Measurements from ENCODE around the gene PCSK9. TPM values are rescaled to one million over a fixed set of nuclear protein-coding genes. Genes with fewer than 3 reads are reported as not detected.
A peak's percentile ranks its signal among the peaks of the same experiment; 100 is the strongest.

Gene PCSK9
- total RNA-seq, 2 donors from 2014 or later = not detected

- no peak overlapping the region for H3K27ac Mint-ChIP-seq
- ATAC-seq (no peak), DNase-seq (ENCODE audit: low spot score in 2 of 2) (peak in 1 of 2 donors; percentile 21)
- H3K36me3 Mint-ChIP-seq = peaks cover 0 to 3% of the 10 kb centered on the region in 2 donors
- no peaks in the 10 kb centered on the region for H3K9me3 Mint-ChIP-seq
Measured at GRCh38 chr1:55061706-55062321, 22.5 kb downstream of the PCSK9 start.

- peaks cover 5 to 6% of the 10 kb centered on the region in 2 donors for H3K36me3 Mint-ChIP-seq
- ATAC-seq = no peak
- H3K9me3 Mint-ChIP-seq = no peaks in the 10 kb centered on the region
- no peak for DNase-seq (ENCODE audit: low spot score in 2 of 2)
- no peak overlapping the region for H3K27ac Mint-ChIP-seq
Measured at GRCh38 chr1:55062801-55063576, 23.6 kb downstream of the PCSK9 start.

GRCh38 chr1:55063577-55063942 is 24.2 kb downstream of the PCSK9 start:
- H3K9me3 Mint-ChIP-seq = no peaks in the 10 kb centered on the region
- ATAC-seq = no peak
- H3K27ac Mint-ChIP-seq = no peak overlapping the region
- DNase-seq (ENCODE audit: low spot score in 2 of 2) = no peak
- peaks cover 6 to 8% of the 10 kb centered on the region in 2 donors for H3K36me3 Mint-ChIP-seq

- Mint-ChIP-seq H3K27ac (no peak overlapping the region), H3K36me3 (peaks cover 11 to 13% of the 10 kb centered on the region in 2 donors), H3K9me3 (no peaks in the 10 kb centered on the region)
- DNase-seq (ENCODE audit: low spot score in 2 of 2) (peak; percentile 25 to 33), ATAC-seq (peak in 1 of 2 donors; percentile 16)
Measured at GRCh38 chr1:55064071-55064581, 24.8 kb downstream of the PCSK9 start.

GRCh38 chr1:55064861-55065263 is 25.5 kb downstream of the PCSK9 start:
- ATAC-seq = no peak
- H3K9me3 Mint-ChIP-seq = no peaks in the 10 kb centered on the region
- DNase-seq (ENCODE audit: low spot score in 2 of 2) = no peak
- H3K27ac Mint-ChIP-seq = peak overlapping the region in 1 of 2 donors; percentile 44
- peaks cover 15 to 16% of the 10 kb centered on the region in 2 donors for H3K36me3 Mint-ChIP-seq

- no peak for ATAC-seq
- Mint-ChIP-seq H3K36me3 (peaks cover 15 to 22% of the 10 kb centered on the region in 2 donors), H3K9me3 (no peaks in the 10 kb centered on the region), H3K27ac (peak overlapping the region in 1 of 2 donors; percentile 65)
- DNase-seq (ENCODE audit: low spot score in 2 of 2) = no peak
Measured at GRCh38 chr1:55065648-55066047, 26.3 kb downstream of the PCSK9 start.

- ATAC-seq (no peak), DNase-seq (ENCODE audit: low spot score in 2 of 2) (no peak)
- Mint-ChIP-seq H3K36me3 (peaks cover 21 to 30% of the 10 kb centered on the region in 2 donors), H3K27ac (peak overlapping the region in 1 of 2 donors; percentile 70), H3K9me3 (no peaks in the 10 kb centered on the region)
Measured at GRCh38 chr1:55067022-55067778, 27.9 kb downstream of the PCSK9 start.

GRCh38 chr1:55067914-55068313 is 28.6 kb downstream of the PCSK9 start:
- Mint-ChIP-seq H3K36me3 (peaks cover 26 to 37% of the 10 kb centered on the region in 2 donors), H3K27ac (no peak overlapping the region), H3K9me3 (no peaks in the 10 kb centered on the region)
- no peak for DNase-seq (ENCODE audit: low spot score in 2 of 2)
- no peak for ATAC-seq

GRCh38 chr1:55068638-55069037 is 29.3 kb downstream of the PCSK9 start:
- ATAC-seq (no peak), DNase-seq (ENCODE audit: low spot score in 2 of 2) (no peak)
- Mint-ChIP-seq H3K36me3 (peaks cover 26 to 40% of the 10 kb centered on the region in 2 donors), H3K27ac (peak overlapping the region in 1 of 2 donors; percentile 62), H3K9me3 (no peaks in the 10 kb centered on the region)

- DNase-seq (ENCODE audit: low spot score in 2 of 2) = no peak
- no peaks in the 10 kb centered on the region for H3K9me3 Mint-ChIP-seq
- H3K36me3 Mint-ChIP-seq = peaks cover 26 to 43% of the 10 kb centered on the region in 2 donors
- no peak for ATAC-seq
- peak overlapping the region; percentile 62 to 85 for H3K27ac Mint-ChIP-seq
Measured at GRCh38 chr1:55069280-55069679, 29.9 kb downstream of the PCSK9 start.

GRCh38 chr1:55070293-55071164 is 31.2 kb downstream of the PCSK9 start:
- DNase-seq (ENCODE audit: low spot score in 2 of 2) (no peak), ATAC-seq (no peak)
- peaks cover 26 to 50% of the 10 kb centered on the region in 2 donors for H3K36me3 Mint-ChIP-seq
- no peaks in the 10 kb centered on the region for H3K9me3 Mint-ChIP-seq
- peak overlapping the region; percentile 62 to 79 for H3K27ac Mint-ChIP-seq

- Mint-ChIP-seq H3K9me3 (no peaks in the 10 kb centered on the region), H3K27ac (peak overlapping the region; percentile 11 to 29), H3K36me3 (peaks cover 26 to 50% of the 10 kb centered on the region in 2 donors)
- ATAC-seq (no peak), DNase-seq (ENCODE audit: low spot score in 2 of 2) (no peak)
Measured at GRCh38 chr1:55071477-55071876, 32.1 kb downstream of the PCSK9 start.

- H3K36me3 Mint-ChIP-seq = peaks cover 21 to 44% of the 10 kb centered on the region in 2 donors
- H3K27ac Mint-ChIP-seq = peak overlapping the region; percentile 87 to 96
- peak in 1 of 2 donors; percentile 31 for DNase-seq (ENCODE audit: low spot score in 2 of 2)
- no peaks in the 10 kb centered on the region for H3K9me3 Mint-ChIP-seq
- peak; percentile 97 to 98 for ATAC-seq
Measured at GRCh38 chr1:55073187-55073916, 34.0 kb downstream of the PCSK9 start.

- Mint-ChIP-seq H3K9me3 (no peaks in the 10 kb centered on the region), H3K27ac (no peak overlapping the region), H3K36me3 (peaks cover 12 to 34% of the 10 kb centered on the region in 2 donors)
- ATAC-seq (no peak), DNase-seq (ENCODE audit: low spot score in 2 of 2) (no peak)
Measured at GRCh38 chr1:55074455-55074854, 35.1 kb downstream of the PCSK9 start.

GRCh38 chr1:55076356-55076755 is 37.0 kb downstream of the PCSK9 start:
- H3K9me3 Mint-ChIP-seq = no peaks in the 10 kb centered on the region
- H3K27ac Mint-ChIP-seq = peak overlapping the region; percentile 18 to 73
- ATAC-seq (no peak), DNase-seq (ENCODE audit: low spot score in 2 of 2) (no peak)
- peaks cover 12 to 28% of the 10 kb centered on the region in 2 donors for H3K36me3 Mint-ChIP-seq

Data from activated naive CD4-positive, alpha-beta T cell treated with anti-CD3 and anti-CD28 coated beads, Interleukin-2, amount 50 U/mL, for 72 hours (primary cell).